HL-60 (cell line): ENCODE measurements around the gene PIK3CA.

Experiments
- GABPA ChIP-seq: IDR thresholded peaks from 2 replicates; pipeline ENCODE4 v1.6.1; 2012; ENCODE audit warnings: low read depth
- POLR2AphosphoS5 ChIP-seq: IDR thresholded peaks from 2 replicates; pipeline ENCODE4 v1.6.1; 2012; ENCODE audit warnings: low read depth
- TF ChIP-seq, protein P1 (sequence below): IDR thresholded peaks from one replicate; pipeline ENCODE4 v1.5.1; 2011; ENCODE audit warnings: low read length, control low read depth, inconsistent platforms; ENCODE audit not compliant: insufficient read depth

GRCh38 chr3:179107617-179108016, 40.5 kb upstream of the PIK3CA start:
- TF ChIP-seq, protein P1, sequence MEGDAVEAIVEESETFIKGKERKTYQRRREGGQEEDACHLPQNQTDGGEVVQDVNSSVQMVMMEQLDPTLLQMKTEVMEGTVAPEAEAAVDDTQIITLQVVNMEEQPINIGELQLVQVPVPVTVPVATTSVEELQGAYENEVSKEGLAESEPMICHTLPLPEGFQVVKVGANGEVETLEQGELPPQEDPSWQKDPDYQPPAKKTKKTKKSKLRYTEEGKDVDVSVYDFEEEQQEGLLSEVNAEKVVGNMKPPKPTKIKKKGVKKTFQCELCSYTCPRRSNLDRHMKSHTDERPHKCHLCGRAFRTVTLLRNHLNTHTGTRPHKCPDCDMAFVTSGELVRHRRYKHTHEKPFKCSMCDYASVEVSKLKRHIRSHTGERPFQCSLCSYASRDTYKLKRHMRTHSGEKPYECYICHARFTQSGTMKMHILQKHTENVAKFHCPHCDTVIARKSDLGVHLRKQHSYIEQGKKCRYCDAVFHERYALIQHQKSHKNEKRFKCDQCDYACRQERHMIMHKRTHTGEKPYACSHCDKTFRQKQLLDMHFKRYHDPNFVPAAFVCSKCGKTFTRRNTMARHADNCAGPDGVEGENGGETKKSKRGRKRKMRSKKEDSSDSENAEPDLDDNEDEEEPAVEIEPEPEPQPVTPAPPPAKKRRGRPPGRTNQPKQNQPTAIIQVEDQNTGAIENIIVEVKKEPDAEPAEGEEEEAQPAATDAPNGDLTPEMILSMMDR: no peak
- no peak for TF ChIP-seq GABPA
- no peak for TF ChIP-seq POLR2AphosphoS5
